ENCODE results near the gene R3HDM2. TPM values are rescaled to one million over a fixed set of nuclear protein-coding genes. Genes with fewer than 3 reads are reported as not detected.

R3HDM2 gene
- polyA plus RNA-seq, 1 donor from 2014 or later: 11.1 TPM

- Histone ChIP-seq H2AFZ (ENCODE audit: low read depth, low read length) (no peak overlapping the region), H3K9me3 (ENCODE audit: low read length) (no peaks in the 10 kb centered on the region), H3K4me2 (ENCODE audit: low read length) (no peak overlapping the region), H3K79me2 (replicated peaks; ENCODE audit: insufficient read depth, low read length) (no peaks in the 10 kb centered on the region), H4K20me1 (ENCODE audit: insufficient read depth) (no peaks in the 10 kb centered on the region), H3K27ac (ENCODE audit: low read length) (no peak overlapping the region), H3K36me3 (ENCODE audit: insufficient read depth, low read length) (no peaks in the 10 kb centered on the region), H3K9me2 (ENCODE audit: insufficient read depth, low read length) (no peaks in the 10 kb centered on the region), H3K9ac (ENCODE audit: low read length) (no peak overlapping the region), H3K4me3 (ENCODE audit: low read length) (no peak overlapping the region), H3F3A (ENCODE audit: insufficient read depth, low read length, poor library complexity, severe bottlenecking) (no peaks in the 10 kb centered on the region), H3K27me3 (ENCODE audit: insufficient read depth, low read depth, low read length) (no peaks in the 10 kb centered on the region)
- TF ChIP-seq EZH2 (IDR thresholded peaks at IDR 0.05; ENCODE audit: borderline replicate concordance, insufficient read depth, low read length, poor library complexity, severe bottlenecking): no peak
- no peak for TF ChIP-seq CTCF (IDR thresholded peaks at IDR 0.05; ENCODE audit: poor library complexity, severe bottlenecking)
- TF ChIP-seq MXI1 (conservative IDR thresholded peaks at IDR 0.05; ENCODE audit: poor library complexity, severe bottlenecking): no peak
These were observed 60.1 kb downstream of the R3HDM2 start for GRCh38 chr12:57370696-57371095.

- no peak overlapping the region for H3K9ac ChIP-seq (ENCODE audit: low read length)
- H2AFZ ChIP-seq (ENCODE audit: low read depth, low read length): no peak overlapping the region
- no peaks in the 10 kb centered on the region for H3K79me2 ChIP-seq (replicated peaks; ENCODE audit: insufficient read depth, low read length)
- TF ChIP-seq EP300 (conservative IDR thresholded peaks at IDR 0.05; ENCODE audit: poor library complexity, severe bottlenecking): no peak
- no peak for TF ChIP-seq EZH2 (IDR thresholded peaks at IDR 0.05; ENCODE audit: borderline replicate concordance, insufficient read depth, low read length, poor library complexity, severe bottlenecking)
- no peak for TF ChIP-seq SMC3 (conservative IDR thresholded peaks at IDR 0.05; ENCODE audit: poor library complexity)
- no peak for TF ChIP-seq POLR2AphosphoS5 (IDR thresholded peaks at IDR 0.05)
- TF ChIP-seq MXI1 (conservative IDR thresholded peaks at IDR 0.05; ENCODE audit: poor library complexity, severe bottlenecking): no peak
- H3K9me3 ChIP-seq (ENCODE audit: low read length): no peaks in the 10 kb centered on the region
- H3K36me3 ChIP-seq (ENCODE audit: insufficient read depth, low read length): no peaks in the 10 kb centered on the region
- H3K27ac ChIP-seq (ENCODE audit: low read length): no peak overlapping the region
- no peaks in the 10 kb centered on the region for H3K27me3 ChIP-seq (ENCODE audit: insufficient read depth, low read depth, low read length)
- no peak overlapping the region for H3K4me3 ChIP-seq (ENCODE audit: low read length)
- no peaks in the 10 kb centered on the region for H4K20me1 ChIP-seq (ENCODE audit: insufficient read depth)
- no peaks in the 10 kb centered on the region for H3K9me2 ChIP-seq (ENCODE audit: insufficient read depth, low read length)
- H3F3A ChIP-seq (ENCODE audit: insufficient read depth, low read length, poor library complexity, severe bottlenecking): no peaks in the 10 kb centered on the region
- H3K4me2 ChIP-seq (ENCODE audit: low read length): no peak overlapping the region
These were observed 60.8 kb downstream of the R3HDM2 start for GRCh38 chr12:57370072-57370471.

GRCh38 chr12:57369202-57369601, 61.6 kb downstream of the R3HDM2 start:
- no peak overlapping the region for H3K4me2 ChIP-seq (ENCODE audit: low read length)
- no peak for TF ChIP-seq MXI1 (conservative IDR thresholded peaks at IDR 0.05; ENCODE audit: poor library complexity, severe bottlenecking)
- TF ChIP-seq REST (IDR thresholded peaks at IDR 0.05; ENCODE audit: borderline replicate concordance): no peak
- no peak for TF ChIP-seq POLR2AphosphoS5 (IDR thresholded peaks at IDR 0.05)
- TF ChIP-seq CTCF (IDR thresholded peaks at IDR 0.05; ENCODE audit: poor library complexity, severe bottlenecking): no peak
- TF ChIP-seq RAD21 (conservative IDR thresholded peaks at IDR 0.05): no peak
- no peak for TF ChIP-seq EZH2 (IDR thresholded peaks at IDR 0.05; ENCODE audit: borderline replicate concordance, insufficient read depth, low read length, poor library complexity, severe bottlenecking)
- TF ChIP-seq TAF1 (IDR thresholded peaks at IDR 0.05; ENCODE audit: low read depth): no peak
- TF ChIP-seq SMC3 (conservative IDR thresholded peaks at IDR 0.05; ENCODE audit: poor library complexity): no peak
- TF ChIP-seq EP300 (conservative IDR thresholded peaks at IDR 0.05; ENCODE audit: poor library complexity, severe bottlenecking): no peak
- H3K36me3 ChIP-seq (ENCODE audit: insufficient read depth, low read length): no peaks in the 10 kb centered on the region
- no peak overlapping the region for H2AFZ ChIP-seq (ENCODE audit: low read depth, low read length)
- no peaks in the 10 kb centered on the region for H4K20me1 ChIP-seq (ENCODE audit: insufficient read depth)
- H3F3A ChIP-seq (ENCODE audit: insufficient read depth, low read length, poor library complexity, severe bottlenecking): no peaks in the 10 kb centered on the region
- no peaks in the 10 kb centered on the region for H3K9me2 ChIP-seq (ENCODE audit: insufficient read depth, low read length)
- no peaks in the 10 kb centered on the region for H3K9me3 ChIP-seq (ENCODE audit: low read length)
- H3K9ac ChIP-seq (ENCODE audit: low read length): no peak overlapping the region
- H3K79me2 ChIP-seq (replicated peaks; ENCODE audit: insufficient read depth, low read length): no peaks in the 10 kb centered on the region
- H3K27ac ChIP-seq (ENCODE audit: low read length): no peak overlapping the region
- no peaks in the 10 kb centered on the region for H3K27me3 ChIP-seq (ENCODE audit: insufficient read depth, low read depth, low read length)
- no peak overlapping the region for H3K4me3 ChIP-seq (ENCODE audit: low read length)

All from neural cell (in vitro differentiated cells).